Left lobe of liver (tissue), 2 donors: ENCODE data around the gene TDRD12. TPM values are rescaled to one million over a fixed set of nuclear protein-coding genes. Genes with fewer than 3 reads are reported as not detected.
"Not testable (repeated sequence)": the region's sequence is repeated elsewhere in the genome, so short reads cannot be mapped to it uniquely, and the experiment has no call there.

Source experiments
- ATAC-seq: fragments of 200-7000 bp; cut with Tn5 transposase; one replicate; pipeline ENCODE4 v1.9.1; 2020; ENCODE audit warnings: mild to moderate bottlenecking, moderate library complexity
- DNase-seq: peaks from one replicate; pipeline ENCODE4 v3.0.0-alpha.2; 2020; ENCODE audit warnings: low spot score
- total RNA-seq: library from RNA; stranded (reverse); gene quantifications from one replicate; pipeline ENCODE4 v1.2.1, GENCODE V29; 2021
- donor health status: DM: no; HTN: no; CAD: no; lungs with moderate emphysema.
- donor health status: DM: no; HTN: yes; CAD: no.

The TDRD12 gene
- total RNA-seq, 1 donor from 2014 or later = not detected

- no peak for DNase-seq
- ATAC-seq = no peak
Observed at GRCh38 chr19:32744555-32745325, 25.2 kb downstream of the TDRD12 start.

- DNase-seq, ATAC-seq: not testable (repeated sequence)
Observed at GRCh38 chr19:32745594-32746251, 26.2 kb downstream of the TDRD12 start.

- DNase-seq, ATAC-seq: not testable (repeated sequence)
Observed at GRCh38 chr19:32746631-32747196, 27.1 kb downstream of the TDRD12 start.

DNA sequence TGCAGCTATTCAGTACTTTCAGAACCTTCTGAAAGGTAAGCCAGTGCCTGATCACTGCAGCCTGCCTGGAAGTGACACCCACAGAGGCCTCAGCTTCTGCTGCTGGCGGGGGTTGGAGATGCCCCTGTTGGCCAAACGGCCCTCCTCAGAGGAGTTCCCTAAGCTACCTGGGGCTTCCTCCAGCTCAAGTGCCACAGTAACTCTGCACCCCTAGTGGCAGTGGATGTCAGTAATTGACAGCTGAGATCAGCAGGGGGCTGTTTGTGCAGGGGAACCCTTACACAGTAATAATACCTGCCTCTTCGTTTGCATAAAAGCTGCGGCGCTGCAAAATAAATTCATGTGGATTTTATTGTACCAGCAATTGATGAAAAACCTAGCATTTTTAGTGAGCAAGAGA is 28.9 kb downstream of the TDRD12 start:
- ATAC-seq (no peak), DNase-seq (no peak)

GRCh38 chr19:32748948-32749347 is 29.4 kb downstream of the TDRD12 start:
- DNase-seq (no peak), ATAC-seq (no peak)

DNA sequence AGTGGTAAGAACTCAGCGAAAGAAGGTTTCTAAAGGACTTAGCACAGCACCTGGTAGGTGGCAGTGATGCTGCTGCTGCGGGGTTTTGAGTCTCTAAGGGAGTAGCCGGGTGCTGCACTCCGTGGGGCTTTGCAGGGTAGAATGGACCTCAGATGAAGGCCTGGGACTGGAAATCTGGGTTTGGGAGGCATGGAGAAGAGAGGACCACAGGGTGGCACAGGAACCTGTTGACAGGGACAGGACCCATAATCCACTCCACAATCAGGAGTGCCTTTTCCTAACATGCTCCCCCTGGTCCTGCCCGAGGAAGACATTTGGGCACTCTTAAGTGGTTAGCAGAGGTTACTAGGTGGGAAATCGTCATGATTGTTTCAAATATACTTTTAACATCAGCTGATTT is 29.8 kb downstream of the TDRD12 start:
- DNase-seq (no peak), ATAC-seq (no peak)

DNA sequence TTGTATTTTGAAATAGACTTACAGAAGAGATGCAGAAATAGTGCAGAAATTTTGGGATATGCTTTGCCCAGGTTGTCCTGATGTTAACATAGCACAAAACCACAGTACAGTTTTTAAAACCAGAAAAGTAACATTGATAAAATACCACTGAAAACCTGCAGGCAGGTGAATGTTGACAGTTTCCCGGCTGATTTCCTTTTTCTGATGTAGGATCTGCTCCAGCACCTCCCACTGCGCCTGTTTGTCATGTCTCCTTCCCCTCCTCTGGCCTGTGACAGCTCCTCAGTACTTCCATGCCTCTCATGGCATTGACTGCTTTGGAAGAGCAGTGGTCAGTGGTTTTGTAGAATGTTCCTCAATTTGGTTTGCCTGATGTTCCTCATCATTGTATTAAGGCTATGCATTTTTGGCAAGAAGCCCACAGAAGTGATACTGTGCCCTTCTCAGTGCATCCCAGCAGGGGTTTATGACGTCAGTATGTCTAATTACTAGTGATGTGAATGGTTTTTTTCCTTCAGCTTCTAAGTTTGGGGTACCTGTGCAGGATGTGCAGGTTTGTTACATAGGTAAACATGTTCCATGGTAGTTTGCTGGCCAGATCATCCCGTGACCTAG is 31.0 kb downstream of the TDRD12 start:
- DNase-seq (no peak), ATAC-seq (no peak)

- ATAC-seq (no peak), DNase-seq (no peak)
Observed at GRCh38 chr19:32751066-32751465, 31.5 kb downstream of the TDRD12 start.

DNA sequence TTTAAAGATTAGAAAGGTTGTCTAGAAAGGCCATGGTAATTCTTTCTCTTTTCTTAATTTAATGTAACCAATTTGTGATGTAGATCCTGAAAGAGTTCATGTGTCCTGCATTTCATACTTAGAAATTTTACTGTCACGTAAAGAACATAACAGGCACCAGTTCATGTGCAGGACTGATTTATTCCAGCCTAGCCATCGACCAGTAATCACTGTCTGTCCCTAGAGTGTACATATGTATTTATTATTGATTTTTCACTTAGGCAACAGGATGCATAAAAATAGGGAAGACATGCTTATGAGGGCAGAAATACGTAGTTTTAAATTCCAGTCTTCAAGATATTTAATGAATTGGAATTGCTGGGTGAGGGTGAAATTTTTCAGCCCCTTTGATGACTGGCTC is 37.6 kb downstream of the TDRD12 start:
- DNase-seq = no peak
- ATAC-seq = no peak

GRCh38 chr19:32765365-32765764 is 45.8 kb downstream of the TDRD12 start:
- not testable (repeated sequence) for ATAC-seq, DNase-seq

GRCh38 chr19:32767951-32768679 is 48.5 kb downstream of the TDRD12 start:
- DNase-seq (no peak), ATAC-seq (no peak)

DNA sequence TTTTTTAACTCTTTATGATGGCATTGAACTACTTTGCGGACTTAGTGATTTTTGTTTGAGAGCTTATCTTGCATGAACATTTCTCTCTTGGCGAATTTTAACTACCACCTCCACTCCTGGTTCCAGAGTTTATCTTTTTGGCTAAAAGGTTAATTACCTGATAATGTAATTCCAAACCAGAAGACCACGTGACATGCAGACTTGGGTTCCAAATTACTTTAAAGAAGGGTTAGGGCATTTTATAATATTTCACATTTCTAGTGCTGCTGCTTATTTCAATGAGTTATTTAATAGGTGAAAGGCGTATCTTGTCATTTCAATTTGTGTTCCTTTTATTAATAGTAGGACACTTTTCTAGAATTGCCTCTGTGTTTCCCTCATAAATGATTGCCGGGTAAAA is 52.0 kb downstream of the TDRD12 start:
- DNase-seq (no peak), ATAC-seq (no peak)

DNA sequence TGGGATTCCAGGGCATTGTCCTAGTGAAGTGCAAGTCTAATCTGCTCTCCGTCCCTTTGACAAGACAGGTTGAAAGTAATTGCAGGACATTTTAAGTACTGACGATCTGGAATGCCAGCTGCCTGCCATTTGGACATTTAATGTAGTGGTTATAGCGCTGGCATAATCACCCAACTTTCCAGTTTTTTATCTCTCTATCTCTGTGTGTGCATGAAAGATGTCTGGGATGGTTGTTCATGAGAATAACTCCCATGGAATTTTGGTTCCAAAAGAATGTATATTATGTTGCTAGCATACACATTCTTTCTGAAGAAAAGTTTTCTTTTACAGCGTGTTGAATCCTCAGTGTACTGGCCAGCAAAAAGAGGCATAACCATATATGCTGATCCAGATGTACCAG is 53.6 kb downstream of the TDRD12 start:
- no peak for DNase-seq
- no peak for ATAC-seq

- DNase-seq = no peak
- no peak for ATAC-seq
Observed at GRCh38 chr19:32779082-32779481, 59.5 kb downstream of the TDRD12 start.

- ATAC-seq = no peak
- DNase-seq = no peak
Observed at GRCh38 chr19:32781280-32781679, 61.7 kb downstream of the TDRD12 start.

- ATAC-seq, DNase-seq: not testable (repeated sequence)
Observed at GRCh38 chr19:32782089-32782488, 62.5 kb downstream of the TDRD12 start.

- DNase-seq, ATAC-seq: not testable (repeated sequence)
Observed at GRCh38 chr19:32787161-32787813, 67.7 kb downstream of the TDRD12 start.

DNA sequence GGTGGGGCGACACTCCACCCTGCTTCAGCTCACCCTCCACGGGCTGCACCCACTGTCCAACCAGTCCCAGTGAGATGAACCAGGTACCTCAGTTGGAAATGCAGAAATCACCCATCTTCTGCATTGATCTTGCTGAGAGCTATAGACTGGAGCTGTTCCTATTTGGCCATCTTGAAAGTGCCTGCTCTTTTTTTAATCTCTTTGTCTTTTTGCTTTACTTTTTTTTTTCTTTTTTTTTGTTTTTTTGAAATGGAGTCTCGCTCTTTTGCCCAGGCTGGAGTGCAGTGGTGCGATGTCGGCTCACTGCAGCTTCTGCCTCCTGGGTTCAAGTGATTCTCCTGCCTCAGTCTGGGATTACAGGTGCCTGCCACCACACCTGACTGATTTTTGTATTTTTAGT is 68.3 kb downstream of the TDRD12 start:
- ATAC-seq, DNase-seq: not testable (repeated sequence)

DNA sequence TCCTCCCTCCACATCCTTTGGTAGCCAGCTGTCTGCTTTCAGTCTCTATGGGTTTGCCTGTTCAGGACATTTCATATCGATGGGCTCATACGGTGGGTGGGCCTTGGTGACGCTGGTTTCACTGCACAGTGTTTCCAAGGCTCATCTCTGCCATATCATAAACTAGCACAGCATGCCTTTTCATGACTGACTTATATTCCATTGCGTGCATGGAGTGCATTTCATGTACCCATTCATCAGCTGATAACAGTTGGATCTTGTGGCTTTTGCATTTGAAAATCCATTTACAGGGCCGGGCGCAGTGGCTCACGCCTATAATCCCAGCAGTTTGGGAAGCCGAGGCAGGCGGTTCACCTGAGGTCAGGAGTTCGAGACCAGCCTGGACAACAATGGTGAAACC is 69.9 kb downstream of the TDRD12 start:
- ATAC-seq (no peak), DNase-seq (no peak)

GRCh38 chr19:32798201-32798600 is 78.6 kb downstream of the TDRD12 start:
- no peak for ATAC-seq
- DNase-seq = no peak
